GF-D8 (cell line): ENCODE measurements around the gene OR52E5.

ENCODE experiments used
- DNase-seq: peaks from one replicate; lab custom pipeline; 2025; lab: John Stamatoyannopoulos, UW

OR52E5 gene

DNA sequence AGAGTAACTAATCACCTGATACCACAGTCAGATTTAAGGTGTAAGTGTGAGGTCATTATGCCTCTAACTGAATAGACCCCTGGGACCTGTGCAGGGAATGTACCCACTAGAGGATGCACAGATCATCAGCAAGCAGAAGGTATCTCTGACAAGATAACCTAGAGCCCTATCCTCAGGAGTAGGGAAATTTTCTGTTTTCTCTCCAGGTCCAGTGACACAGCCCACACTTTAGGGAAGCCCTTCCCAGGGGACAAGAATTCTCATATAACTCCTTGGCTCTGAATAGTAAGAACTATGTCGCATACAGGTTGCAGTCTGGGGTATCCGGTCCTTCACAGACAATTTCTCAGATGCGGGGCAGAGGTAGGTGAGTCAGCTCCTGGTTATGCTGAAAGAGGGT is at the start of gene OR52E5:
OR52E5 (plus strand) TSS at position 301 of the 400 bp plus-strand sequence. CDS start 7,569 bp downstream, outside the sequence.
- no peak for DNase-seq

DNA sequence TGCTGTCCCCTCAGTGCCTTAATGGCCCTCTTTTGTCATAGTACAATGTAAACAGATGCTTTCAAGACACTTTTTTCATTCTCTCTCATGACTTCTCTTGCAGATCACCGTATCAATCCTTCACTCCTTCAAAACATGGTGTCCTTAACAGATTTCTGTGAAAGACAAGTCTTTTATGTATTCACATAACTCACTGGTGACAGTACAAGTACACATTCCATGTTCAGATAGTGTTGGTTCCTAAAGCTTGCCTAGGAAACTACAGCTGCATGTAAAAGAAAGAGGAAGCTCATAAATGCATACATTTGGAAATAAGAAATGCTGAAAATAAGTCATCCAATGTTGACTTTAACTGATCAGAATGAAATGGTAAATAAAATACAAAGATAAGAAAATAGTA is 46.3 kb upstream of the OR52E5 start:
- no peak for DNase-seq

DNA sequence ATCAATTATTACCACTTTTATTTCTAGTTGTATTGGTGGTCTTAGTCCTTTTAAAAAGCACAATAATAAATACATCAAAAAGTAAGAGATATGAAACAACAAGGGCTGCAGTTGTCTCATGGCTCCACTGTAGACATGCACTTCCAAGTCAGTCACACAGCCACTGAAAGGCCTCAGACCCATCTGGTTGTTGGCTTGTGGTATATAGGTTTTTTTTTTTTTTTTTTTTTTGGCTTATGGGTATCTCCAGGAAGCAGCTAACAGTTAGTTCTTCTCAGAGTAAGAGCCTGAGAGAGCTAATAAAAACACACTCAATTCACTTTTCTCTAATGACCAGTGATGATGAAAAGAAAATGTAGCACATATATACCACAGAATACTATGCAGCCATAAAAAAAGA is 45.3 kb upstream of the OR52E5 start:
- DNase-seq, result no peak

- no peak for DNase-seq
Observed at GRCh38 chr11:5851002-5851401, 42.0 kb upstream of the OR52E5 start.

- DNase-seq, result no peak
Observed at GRCh38 chr11:5857590-5857989, 35.4 kb upstream of the OR52E5 start, which contains the start of gene OR52E8. Gene OR52E8 (minus strand): TSS chr11:5857690. CDS start chr11:5857690, 0 bp downstream.

DNA sequence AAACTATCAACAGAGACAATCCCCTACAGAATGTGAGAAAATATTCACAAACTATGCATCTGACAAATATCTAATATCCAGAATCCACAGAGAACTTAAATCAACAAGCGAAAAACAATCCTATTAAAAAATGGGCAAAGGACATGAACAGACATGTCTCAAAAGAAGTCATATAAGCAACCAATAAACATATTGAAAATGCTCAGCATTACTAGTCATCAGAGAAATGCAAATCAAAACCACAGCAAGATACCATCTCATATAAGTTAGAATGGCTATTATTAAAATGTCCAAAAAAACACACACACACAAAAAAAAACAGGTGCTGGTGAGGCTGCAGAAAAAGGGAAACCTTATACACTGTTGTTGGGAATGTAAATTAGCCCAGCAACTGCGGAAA is 27.2 kb upstream of the OR52E5 start:
- no peak for DNase-seq

- no peak for DNase-seq
Observed at GRCh38 chr11:5878564-5878963, 14.4 kb upstream of the OR52E5 start.

DNA sequence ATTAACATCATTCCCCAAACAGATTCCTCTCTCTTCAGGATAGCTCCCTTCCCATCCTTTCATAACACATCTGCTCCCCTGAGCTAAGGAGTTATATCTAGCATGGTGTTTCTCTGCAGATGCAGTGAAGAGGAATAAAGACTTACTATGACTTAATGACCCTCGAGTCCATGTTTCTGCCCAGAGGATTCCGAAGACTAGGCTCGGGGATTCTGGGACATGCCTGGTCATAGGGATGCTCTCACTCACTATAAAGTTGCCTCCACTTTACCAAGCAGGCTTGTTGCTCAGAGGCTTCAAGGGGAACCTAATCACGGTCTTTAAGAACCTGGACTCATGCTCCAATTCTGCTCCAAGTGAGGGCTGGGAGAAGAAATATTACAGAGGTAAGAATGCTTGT is 12.7 kb upstream of the OR52E5 start, which contains the start of gene OR52E4:
OR52E4 (plus strand) TSS at position 301 of the 400 bp plus-strand sequence. CDS start 3,664 bp downstream, outside the sequence.
- no peak for DNase-seq

DNA sequence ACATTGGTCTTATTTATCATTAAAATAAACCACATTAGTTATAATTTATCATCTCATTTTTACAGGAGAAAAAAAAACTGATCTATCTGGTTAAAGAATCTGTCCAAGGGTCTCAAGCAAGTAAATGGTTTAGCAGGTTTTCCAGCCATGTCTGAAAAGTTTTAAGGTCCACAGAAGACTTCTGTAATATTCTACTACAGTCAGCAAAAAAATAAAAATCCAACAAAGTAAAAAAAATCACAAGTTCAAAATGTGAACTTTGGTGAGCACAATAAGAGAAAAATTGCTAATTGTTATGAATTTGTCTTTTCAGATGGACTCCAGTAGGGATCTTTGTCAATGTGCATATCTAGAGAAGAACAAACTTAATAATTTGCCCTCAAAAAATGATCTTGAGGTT is 11.3 kb upstream of the OR52E5 start:
- no peak for DNase-seq

- DNase-seq, result no peak
Observed at GRCh38 chr11:5887172-5887571, 5.8 kb upstream of the OR52E5 start.

DNA sequence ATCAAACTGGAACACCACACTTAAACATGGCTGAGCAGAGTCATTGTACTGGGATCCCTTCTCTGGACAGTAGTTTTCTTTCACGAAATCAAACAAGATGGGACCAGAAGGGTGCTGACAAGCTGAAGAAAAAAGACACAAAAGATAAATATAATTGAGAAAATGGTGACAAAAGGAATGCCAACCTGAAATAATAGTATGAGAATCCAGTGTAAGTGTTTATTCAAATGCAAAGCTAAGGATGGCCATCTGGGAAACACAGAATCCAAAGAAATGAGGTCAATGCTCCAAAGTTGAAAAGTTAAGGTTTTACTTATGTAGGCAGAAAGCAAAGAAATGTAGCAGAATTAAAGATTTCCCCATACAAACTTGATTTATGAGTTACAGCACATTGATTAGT is 5.3 kb upstream of the OR52E5 start:
- no peak for DNase-seq

DNA sequence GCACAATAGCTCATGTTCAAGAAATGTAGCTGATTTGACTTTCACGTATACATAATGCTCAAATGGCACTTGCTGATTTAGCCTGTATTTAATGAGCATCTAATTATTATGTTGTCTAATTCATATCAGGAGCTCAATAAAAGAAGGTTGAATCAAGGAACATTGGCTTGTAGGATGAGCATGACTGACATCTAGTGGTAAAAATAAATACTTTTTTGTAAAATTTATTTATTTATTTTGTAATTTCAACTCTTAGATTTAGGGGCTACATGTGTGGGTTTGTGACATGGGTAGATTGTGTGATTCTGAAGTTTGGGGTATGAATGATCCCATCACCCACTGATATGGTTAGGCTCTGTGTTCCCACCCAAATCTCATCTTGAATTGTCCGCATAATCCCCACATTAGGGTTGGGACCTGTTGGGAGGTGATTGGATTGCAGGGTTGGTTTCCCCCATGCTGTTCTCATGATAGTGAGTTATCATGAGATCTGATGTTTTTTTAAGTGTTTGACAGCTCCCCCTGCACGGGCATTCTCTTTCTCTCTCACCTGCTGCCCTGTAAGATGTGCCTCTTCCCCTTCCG is 1.7 kb upstream of the OR52E5 start:
- DNase-seq, result no peak

GRCh38 chr11:5899534-5899933 is 6.5 kb downstream of the OR52E5 start:
- DNase-seq, result no peak

- DNase-seq, result no peak
Observed at GRCh38 chr11:5910540-5910939, 17.5 kb downstream of the OR52E5 start.

- DNase-seq, result no peak
Observed at GRCh38 chr11:5922749-5923426, 29.9 kb downstream of the OR52E5 start.

GRCh38 chr11:5923427-5923776 is 30.4 kb downstream of the OR52E5 start:
- DNase-seq, result no peak

DNA sequence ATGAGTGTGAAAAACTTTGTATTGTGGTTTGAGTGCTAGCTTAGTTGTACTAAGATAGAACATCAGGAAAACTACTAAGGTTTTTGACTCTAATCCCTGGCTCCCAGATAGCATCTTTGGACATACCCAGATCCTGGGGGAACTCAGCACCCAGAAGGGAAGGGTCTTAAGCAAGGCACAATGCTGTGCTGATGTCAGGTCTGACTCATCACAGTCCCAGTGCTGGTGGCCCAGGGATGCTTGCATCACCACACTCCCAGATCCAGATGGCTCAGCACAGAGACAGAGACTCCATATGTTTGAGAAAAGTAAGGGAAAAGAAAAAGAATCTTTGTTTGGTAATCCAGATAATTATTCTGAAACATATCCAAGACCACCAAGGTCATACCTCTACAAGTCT is 30.8 kb downstream of the OR52E5 start:
- DNase-seq, result no peak

DNA sequence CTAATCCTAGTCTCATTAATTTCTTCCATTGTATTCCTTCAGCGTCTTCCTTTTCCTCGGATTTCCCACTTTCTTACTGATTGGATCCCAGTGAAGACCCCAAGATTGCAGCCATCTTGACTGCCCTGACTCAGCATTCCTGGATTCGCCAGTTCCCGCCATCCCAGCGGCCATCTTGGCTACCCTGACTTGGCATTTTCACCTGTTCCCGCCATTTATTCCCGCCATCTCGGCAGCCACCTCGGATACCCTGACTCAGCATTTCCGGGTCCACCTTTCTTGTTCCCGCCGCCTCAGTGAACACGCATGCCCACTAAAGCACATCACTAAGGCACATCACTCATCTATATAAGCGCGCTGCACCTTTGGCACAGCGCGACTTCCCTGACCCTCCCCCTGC is 35.3 kb downstream of the OR52E5 start:
- no peak for DNase-seq

DNA sequence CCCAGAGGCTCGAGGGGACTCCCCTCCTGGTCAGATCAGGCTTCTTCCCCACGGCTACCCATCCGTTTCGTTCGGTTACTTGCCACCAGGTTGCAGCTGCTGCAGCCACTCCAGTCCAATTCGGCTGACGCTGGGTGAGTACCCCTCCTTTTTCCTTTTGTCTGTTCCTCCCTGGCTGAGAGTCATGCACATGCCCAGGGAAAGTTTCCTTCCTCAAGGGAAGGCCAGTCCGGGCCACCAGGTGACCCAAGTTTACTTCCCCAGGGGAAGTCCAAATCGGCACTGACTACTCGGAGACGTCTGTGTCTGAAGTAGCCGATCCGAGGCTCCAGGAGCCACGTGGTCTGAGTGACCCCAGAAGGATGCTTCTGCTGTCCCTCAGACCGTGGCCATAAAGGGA is 35.8 kb downstream of the OR52E5 start:
- DNase-seq, result no peak

DNA sequence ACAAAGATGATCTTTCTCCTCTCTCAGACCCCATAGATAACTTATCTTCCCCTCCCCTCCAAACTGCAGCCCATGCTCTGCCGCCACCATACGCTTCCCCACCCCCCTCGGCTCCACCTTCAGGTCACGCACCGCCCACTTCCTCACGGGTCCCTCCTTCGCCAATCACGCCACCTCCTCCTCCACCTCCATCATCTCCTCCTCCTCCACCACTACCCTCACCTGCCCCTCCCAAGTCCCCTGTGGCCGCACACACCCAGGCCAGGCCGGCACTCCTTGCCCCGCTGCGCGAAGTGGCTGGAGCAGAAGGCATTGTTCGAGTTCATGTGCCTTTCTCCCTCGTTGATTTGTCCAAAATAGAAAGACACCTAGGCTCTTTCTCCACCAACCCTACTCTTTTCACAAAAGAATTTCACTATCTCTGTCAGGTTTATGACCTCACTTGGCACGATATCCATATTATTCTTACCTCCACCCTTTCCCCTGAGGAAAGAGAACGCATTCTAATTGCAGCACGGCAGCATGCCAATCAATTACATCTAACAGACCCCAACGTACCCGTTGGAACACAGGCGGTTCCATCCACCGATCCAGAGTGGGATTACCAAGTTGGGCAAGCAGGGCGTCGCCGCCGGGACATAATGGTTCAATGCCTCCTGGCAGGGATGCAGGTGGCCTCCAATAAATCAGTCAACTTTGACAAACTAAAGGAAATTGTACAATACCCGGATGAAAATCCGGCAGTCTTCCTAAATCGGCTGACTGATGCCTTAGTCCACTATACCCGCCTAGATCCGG is 36.8 kb downstream of the OR52E5 start:
- no peak for DNase-seq

DNA sequence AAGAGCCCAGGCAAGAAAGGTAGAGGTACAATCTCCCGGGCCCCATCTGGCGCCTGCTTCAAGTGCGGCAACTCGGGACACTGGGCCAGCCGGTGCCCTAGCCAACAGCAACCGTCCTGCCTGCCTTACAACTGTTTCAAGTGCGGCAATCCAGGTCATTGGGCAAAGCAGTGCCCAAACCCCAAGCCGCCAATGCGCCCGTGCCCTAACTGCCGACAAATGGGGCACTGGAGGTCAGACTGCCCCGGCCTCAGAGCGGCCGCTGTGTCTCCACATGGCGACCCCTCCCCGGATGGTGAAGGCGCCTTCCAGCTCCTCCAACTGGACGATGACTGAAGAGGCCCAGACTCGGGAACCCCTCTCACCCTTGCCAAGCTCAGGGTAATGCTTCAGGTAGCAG is 37.6 kb downstream of the OR52E5 start:
- DNase-seq, result no peak

DNA sequence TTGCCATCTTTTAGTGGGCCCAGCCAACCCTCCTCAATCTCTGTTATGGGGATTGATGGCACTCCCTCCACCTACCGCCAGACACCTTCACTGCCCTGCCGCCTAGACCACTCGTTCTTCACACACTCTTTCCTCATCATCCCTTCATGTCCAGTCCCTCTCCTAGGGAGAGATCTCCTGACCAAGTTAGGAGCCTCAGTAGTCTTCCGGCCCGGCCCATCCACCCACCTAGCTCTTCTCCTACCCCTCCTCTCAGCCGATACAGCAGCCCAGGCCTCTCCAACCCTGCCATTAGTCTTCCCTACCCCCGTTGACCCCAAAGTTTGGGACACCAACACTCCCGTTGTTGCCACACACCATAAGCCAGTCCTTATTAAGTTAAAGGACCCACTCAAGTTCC is 38.1 kb downstream of the OR52E5 start:
- DNase-seq, result no peak

- no peak for DNase-seq
Observed at GRCh38 chr11:5932671-5933070, 39.7 kb downstream of the OR52E5 start.
